SK-N-MC (cell line): Measurements from ENCODE around the gene PRR14.

Experiments used
- EZH2 ChIP-seq: fragments of 200-600 bp; sonication (generic); IDR thresholded peaks from one replicate; pipeline ENCODE4 v1.6.1; 2017; ENCODE audit warnings: antibody characterized with exemption
- POLR2AphosphoS5 ChIP-seq: IDR thresholded peaks from 2 replicates; pipeline ENCODE4 v1.6.1; 2012; ENCODE audit warnings: mild to moderate bottlenecking, low read depth, low read length, borderline replicate concordance

DNA sequence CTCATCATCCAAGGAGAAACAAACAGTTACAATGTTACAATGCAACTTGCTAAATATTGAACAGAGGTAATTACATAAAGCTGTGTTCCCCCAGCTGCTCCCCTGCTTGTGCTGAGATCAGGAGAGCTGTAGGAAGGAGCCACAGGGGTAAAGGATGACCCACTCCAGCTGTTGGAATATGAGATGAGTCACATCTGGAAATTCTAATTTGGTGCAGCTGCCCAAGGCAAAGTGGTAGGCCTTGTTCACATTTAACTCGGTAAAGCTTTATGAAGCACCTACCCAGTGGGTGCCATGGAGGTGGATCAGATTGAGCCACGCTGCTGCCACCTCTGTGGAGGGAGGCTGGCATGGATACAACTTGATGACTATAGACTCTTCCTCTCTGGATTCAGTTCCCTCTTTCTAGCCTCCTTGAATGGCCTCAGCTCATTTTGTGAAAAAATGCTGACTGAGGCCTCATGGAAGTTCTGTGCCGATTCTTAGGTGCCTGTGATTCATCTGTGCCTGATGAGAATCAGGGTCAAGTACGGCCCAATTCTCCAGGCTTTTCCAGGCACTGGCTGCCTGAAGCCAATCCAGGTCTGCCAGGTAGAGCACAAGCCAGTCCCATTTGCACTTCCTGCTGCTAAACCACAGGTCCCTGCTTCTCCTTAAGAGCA is 48.0 kb upstream of the PRR14 start:
- TF ChIP-seq EZH2, result no peak
- TF ChIP-seq POLR2AphosphoS5, result no peak
